RWPE2 (cell line): Measurements from ENCODE around the gene HSD11B1.

ENCODE experiments used
- ATAC-seq: fragments of 200-7000 bp; cut with Tn5 transposase; 3 replicates; pipeline ENCODE4 v1.9.1; 2021; ENCODE audit warnings: low read depth
- DNase-seq: peaks from one replicate; pipeline ENCODE4 v3.0.0-alpha.2; 2020; ENCODE audit warnings: low spot score
- H3K27ac ChIP-seq: fragments of 450-650 bp; 2 replicates; pipeline ENCODE4 v1.5.1; 2017; ENCODE audit warnings: mild to moderate bottlenecking; ENCODE audit not compliant: poor library complexity, severe bottlenecking
- H3K27me3 ChIP-seq: fragments of 250-450 bp; sonication (Bioruptor Pico); 2 replicates; pipeline ENCODE4 v1.5.1; 2021; ENCODE audit warnings: mild to moderate bottlenecking, moderate library complexity; ENCODE audit not compliant: insufficient read depth, poor library complexity, severe bottlenecking
- H3K36me3 ChIP-seq: fragments of 250-450 bp; sonication (Bioruptor Pico); 2 replicates; pipeline ENCODE4 v1.5.1; 2020; ENCODE audit warnings: low read depth, mild to moderate bottlenecking, moderate library complexity
- H3K4me1 ChIP-seq: fragments of 250-450 bp; sonication (Bioruptor Pico); 2 replicates; pipeline ENCODE4 v1.5.1; 2021; ENCODE audit warnings: mild to moderate bottlenecking, moderate library complexity; ENCODE audit not compliant: insufficient read depth, poor library complexity, severe bottlenecking
- H3K4me3 ChIP-seq: fragments of 250-450 bp; sonication (Bioruptor Pico); 2 replicates; pipeline ENCODE4 v1.5.1; 2021; ENCODE audit warnings: mild to moderate bottlenecking, moderate library complexity; ENCODE audit not compliant: severe bottlenecking
- H3K9me3 ChIP-seq: fragments of 250-450 bp; sonication (Bioruptor Pico); 2 replicates; pipeline ENCODE4 v1.5.1; 2021; ENCODE audit warnings: mild to moderate bottlenecking, moderate library complexity; ENCODE audit not compliant: severe bottlenecking
- TF ChIP-seq, protein P1 (sequence below): fragments of 450-650 bp; IDR thresholded peaks from one replicate; pipeline ENCODE4 v1.5.1; 2017; ENCODE audit warnings: mild to moderate bottlenecking, moderate library complexity; ENCODE audit not compliant: poor library complexity, severe bottlenecking

HSD11B1 gene

GRCh38 chr1:209755926-209756614 is 51.4 kb downstream of the HSD11B1 start, which contains the start of gene TRAF3IP3:
Gene TRAF3IP3, plus strand, starts transcription at chr1:209756053. Its CDS starts 3,987 bp downstream, at chr1:209760040.
- Histone ChIP-seq H3K27ac (no peak within 1 kb of the TSS), H3K9me3 (no peaks in the 10 kb centered on the region), H3K36me3 (no peaks in the 10 kb centered on the region), H3K4me1 (no peaks in the 10 kb centered on the region), H3K27me3 (no peaks in the 10 kb centered on the region), H3K4me3 (no peak within 1 kb of the TSS)
- ATAC-seq (no peak), DNase-seq (no peak)
- TF ChIP-seq, protein P1, sequence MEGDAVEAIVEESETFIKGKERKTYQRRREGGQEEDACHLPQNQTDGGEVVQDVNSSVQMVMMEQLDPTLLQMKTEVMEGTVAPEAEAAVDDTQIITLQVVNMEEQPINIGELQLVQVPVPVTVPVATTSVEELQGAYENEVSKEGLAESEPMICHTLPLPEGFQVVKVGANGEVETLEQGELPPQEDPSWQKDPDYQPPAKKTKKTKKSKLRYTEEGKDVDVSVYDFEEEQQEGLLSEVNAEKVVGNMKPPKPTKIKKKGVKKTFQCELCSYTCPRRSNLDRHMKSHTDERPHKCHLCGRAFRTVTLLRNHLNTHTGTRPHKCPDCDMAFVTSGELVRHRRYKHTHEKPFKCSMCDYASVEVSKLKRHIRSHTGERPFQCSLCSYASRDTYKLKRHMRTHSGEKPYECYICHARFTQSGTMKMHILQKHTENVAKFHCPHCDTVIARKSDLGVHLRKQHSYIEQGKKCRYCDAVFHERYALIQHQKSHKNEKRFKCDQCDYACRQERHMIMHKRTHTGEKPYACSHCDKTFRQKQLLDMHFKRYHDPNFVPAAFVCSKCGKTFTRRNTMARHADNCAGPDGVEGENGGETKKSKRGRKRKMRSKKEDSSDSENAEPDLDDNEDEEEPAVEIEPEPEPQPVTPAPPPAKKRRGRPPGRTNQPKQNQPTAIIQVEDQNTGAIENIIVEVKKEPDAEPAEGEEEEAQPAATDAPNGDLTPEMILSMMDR = no peak

GRCh38 chr1:209756615-209757445 is 52.2 kb downstream of the HSD11B1 start:
- no peak overlapping the region for H3K4me3 ChIP-seq
- TF ChIP-seq, protein P1 = no peak
- H3K27ac ChIP-seq = no peak overlapping the region
- DNase-seq (no peak), ATAC-seq (no peak)
- no peaks in the 10 kb centered on the region for H3K27me3 ChIP-seq
- H3K36me3 ChIP-seq = no peaks in the 10 kb centered on the region
- H3K9me3 ChIP-seq = no peaks in the 10 kb centered on the region
- H3K4me1 ChIP-seq = no peaks in the 10 kb centered on the region

GRCh38 chr1:209758400-209758799 is 53.8 kb downstream of the HSD11B1 start:
- Histone ChIP-seq H3K4me1 (no peaks in the 10 kb centered on the region), H3K36me3 (no peaks in the 10 kb centered on the region), H3K27me3 (no peaks in the 10 kb centered on the region), H3K9me3 (no peaks in the 10 kb centered on the region), H3K4me3 (no peak overlapping the region), H3K27ac (no peak overlapping the region)
- DNase-seq (no peak), ATAC-seq (no peak)
- TF ChIP-seq, protein P1 = no peak

- no peak overlapping the region for H3K4me3 ChIP-seq
- H3K27ac ChIP-seq = no peak overlapping the region
- ATAC-seq (no peak), DNase-seq (no peak)
- no peaks in the 10 kb centered on the region for H3K4me1 ChIP-seq
- H3K27me3 ChIP-seq = no peaks in the 10 kb centered on the region
- TF ChIP-seq, protein P1 = no peak
- no peaks in the 10 kb centered on the region for H3K9me3 ChIP-seq
- H3K36me3 ChIP-seq = no peaks in the 10 kb centered on the region
These were observed 55.2 kb downstream of the HSD11B1 start for GRCh38 chr1:209759829-209760359.
